ENCODE measurements around the gene LONP1.

Gene LONP1

DNA sequence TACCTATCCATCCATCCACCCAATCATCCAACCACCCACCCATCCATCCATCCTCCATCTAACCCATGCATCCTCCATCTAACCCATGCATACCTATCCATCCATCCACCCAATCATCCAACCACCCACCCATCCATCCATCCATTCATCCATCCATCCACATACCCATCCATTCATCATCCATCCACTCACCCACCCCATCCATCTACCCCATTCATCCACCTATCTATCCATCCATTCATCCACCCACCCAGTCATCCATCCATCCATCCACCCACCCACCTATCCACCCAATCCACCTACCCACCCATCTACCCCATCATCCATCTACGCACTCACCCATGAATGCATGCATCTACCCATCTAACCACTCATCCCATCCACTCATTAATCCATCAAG lies 46.2 kb downstream of the LONP1 start:
- H3K9me2 ChIP-seq (replicated peaks; ENCODE audit: insufficient read depth, low read length): no peaks in the 10 kb centered on the region
- H3K27ac ChIP-seq (ENCODE audit: low read length): no peak overlapping the region

GRCh38 chr19:5672708-5673459 lies 47.1 kb downstream of the LONP1 start:
- no peaks in the 10 kb centered on the region for H3K9me2 ChIP-seq (replicated peaks; ENCODE audit: insufficient read depth, low read length)
- TF ChIP-seq EZH2 (optimal IDR thresholded peaks at IDR 0.05; ENCODE audit: low read depth, low read length) (no peak), EZH2phosphoT487 (IDR thresholded peaks at IDR 0.05; ENCODE audit: low read length) (no peak)
- TF ChIP-seq, protein P1, sequence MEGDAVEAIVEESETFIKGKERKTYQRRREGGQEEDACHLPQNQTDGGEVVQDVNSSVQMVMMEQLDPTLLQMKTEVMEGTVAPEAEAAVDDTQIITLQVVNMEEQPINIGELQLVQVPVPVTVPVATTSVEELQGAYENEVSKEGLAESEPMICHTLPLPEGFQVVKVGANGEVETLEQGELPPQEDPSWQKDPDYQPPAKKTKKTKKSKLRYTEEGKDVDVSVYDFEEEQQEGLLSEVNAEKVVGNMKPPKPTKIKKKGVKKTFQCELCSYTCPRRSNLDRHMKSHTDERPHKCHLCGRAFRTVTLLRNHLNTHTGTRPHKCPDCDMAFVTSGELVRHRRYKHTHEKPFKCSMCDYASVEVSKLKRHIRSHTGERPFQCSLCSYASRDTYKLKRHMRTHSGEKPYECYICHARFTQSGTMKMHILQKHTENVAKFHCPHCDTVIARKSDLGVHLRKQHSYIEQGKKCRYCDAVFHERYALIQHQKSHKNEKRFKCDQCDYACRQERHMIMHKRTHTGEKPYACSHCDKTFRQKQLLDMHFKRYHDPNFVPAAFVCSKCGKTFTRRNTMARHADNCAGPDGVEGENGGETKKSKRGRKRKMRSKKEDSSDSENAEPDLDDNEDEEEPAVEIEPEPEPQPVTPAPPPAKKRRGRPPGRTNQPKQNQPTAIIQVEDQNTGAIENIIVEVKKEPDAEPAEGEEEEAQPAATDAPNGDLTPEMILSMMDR (IDR thresholded peaks at IDR 0.05; ENCODE audit: low read length): no peak
- H3K27me3 ChIP-seq (replicated peaks; ENCODE audit: insufficient read depth, low read length): no peaks in the 10 kb centered on the region
- no peak overlapping the region for H3K9ac ChIP-seq (ENCODE audit: low read length)
- no peak for DNase-seq
- peaks cover 8% of the 10 kb centered on the region; the same call in 1 of the 2 replicates for H3K36me3 ChIP-seq (replicated peaks; ENCODE audit: insufficient read depth, low read length)
- H3K4me3 ChIP-seq (ENCODE audit: low read length): no peak overlapping the region
- H3F3A ChIP-seq (ENCODE audit: insufficient read depth, low read length): peaks cover 3% of the 10 kb centered on the region; the same call in 1 of the 2 replicates
- no peak overlapping the region for H3K27ac ChIP-seq (ENCODE audit: low read length)
- H3K4me1 ChIP-seq (ENCODE audit: low read length): no peaks in the 10 kb centered on the region
- H4K20me1 ChIP-seq (ENCODE audit: insufficient read depth, low read length): no peaks in the 10 kb centered on the region
- H3K4me2 ChIP-seq (ENCODE audit: low read depth, low read length): no peak overlapping the region
- H3K79me2 ChIP-seq (ENCODE audit: low read length): no peaks in the 10 kb centered on the region
- no peaks in the 10 kb centered on the region for H3K9me3 ChIP-seq (replicated peaks; ENCODE audit: insufficient read depth, low read length)
- H2AFZ ChIP-seq (ENCODE audit: low read length): no peak overlapping the region

More for the DNA sequence above, 46.2 kb downstream of the LONP1 start:
- TF ChIP-seq, protein P1 (IDR thresholded peaks at IDR 0.05; ENCODE audit: low read length): no peak
- H3K36me3 ChIP-seq (replicated peaks; ENCODE audit: insufficient read depth, low read length): 0 out of 2 replicates have a peak, but pooled peaks cover 4% of the 10 kb centered on the region
- no peak overlapping the region for H2AFZ ChIP-seq (ENCODE audit: low read length)
- H3K27me3 ChIP-seq (replicated peaks; ENCODE audit: insufficient read depth, low read length): no peaks in the 10 kb centered on the region
- H4K20me1 ChIP-seq (ENCODE audit: insufficient read depth, low read length): no peaks in the 10 kb centered on the region
- no peaks in the 10 kb centered on the region for H3K9me3 ChIP-seq (replicated peaks; ENCODE audit: insufficient read depth, low read length)
- no peaks in the 10 kb centered on the region for H3K4me1 ChIP-seq (ENCODE audit: low read length)
- peaks cover 3% of the 10 kb centered on the region; the same call in 1 of the 2 replicates for H3F3A ChIP-seq (ENCODE audit: insufficient read depth, low read length)
- no peak overlapping the region for H3K4me2 ChIP-seq (ENCODE audit: low read depth, low read length)
- no peaks in the 10 kb centered on the region for H3K79me2 ChIP-seq (ENCODE audit: low read length)
- no peak overlapping the region for H3K9ac ChIP-seq (ENCODE audit: low read length)
- no peak overlapping the region for H3K4me3 ChIP-seq (ENCODE audit: low read length)
- DNase-seq: no peak

- Histone ChIP-seq H3K9me3 (replicated peaks; ENCODE audit: insufficient read depth, low read length) (no peaks in the 10 kb centered on the region), H3K4me1 (ENCODE audit: low read length) (no peaks in the 10 kb centered on the region), H3K4me2 (ENCODE audit: low read depth, low read length) (no peak overlapping the region), H3K9me2 (replicated peaks; ENCODE audit: insufficient read depth, low read length) (no peaks in the 10 kb centered on the region), H3K27me3 (replicated peaks; ENCODE audit: insufficient read depth, low read length) (no peaks in the 10 kb centered on the region), H3F3A (ENCODE audit: insufficient read depth, low read length) (peaks cover 3% of the 10 kb centered on the region; the same call in 1 of the 2 replicates), H3K27ac (ENCODE audit: low read length) (no peak overlapping the region), H3K4me3 (ENCODE audit: low read length) (no peak overlapping the region), H3K9ac (ENCODE audit: low read length) (no peak overlapping the region), H4K20me1 (ENCODE audit: insufficient read depth, low read length) (no peaks in the 10 kb centered on the region), H2AFZ (ENCODE audit: low read length) (no peak overlapping the region), H3K79me2 (ENCODE audit: low read length) (no peaks in the 10 kb centered on the region), H3K36me3 (replicated peaks; ENCODE audit: insufficient read depth, low read length) (peaks cover 12% of the 10 kb centered on the region; the same call in 1 of the 2 replicates)
- TF ChIP-seq, protein P1 (IDR thresholded peaks at IDR 0.05; ENCODE audit: low read length): no peak
- no peak for TF ChIP-seq EZH2 (optimal IDR thresholded peaks at IDR 0.05; ENCODE audit: low read depth, low read length)
- no peak for TF ChIP-seq EZH2phosphoT487 (IDR thresholded peaks at IDR 0.05; ENCODE audit: low read length)
- DNase-seq: no peak
Measured at GRCh38 chr19:5671600-5671999, 48.3 kb downstream of the LONP1 start.
